GM12874 (cell line): Measurements from ENCODE around the gene MED14.

Experiments
- TF ChIP-seq, protein P1 (sequence below): IDR thresholded peaks from 2 replicates; pipeline ENCODE4 v1.5.1; 2011; ENCODE audit warnings: low read depth, mild to moderate bottlenecking, control low read depth, low read length, moderate library complexity; ENCODE audit not compliant: insufficient read depth

Gene MED14

DNA sequence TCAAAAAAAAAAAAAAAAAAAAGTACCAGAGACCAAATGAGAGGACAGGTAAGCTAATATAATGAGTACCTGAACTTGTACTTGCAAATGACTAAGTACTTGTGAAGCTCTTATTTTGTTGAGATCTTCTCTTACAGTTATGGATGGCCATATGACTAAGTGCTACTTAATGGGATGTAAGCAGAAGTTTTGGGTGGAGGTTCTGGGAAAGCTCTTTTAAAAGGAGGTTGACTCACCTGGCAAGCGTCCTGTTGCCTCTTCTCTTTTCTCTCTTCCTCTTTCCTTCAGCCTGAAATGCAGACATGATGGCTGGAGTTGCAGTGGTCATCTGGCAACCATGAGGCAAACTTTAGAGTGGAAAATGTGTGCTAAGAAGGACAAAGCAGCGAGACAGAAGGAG lies 36.9 kb upstream of the MED14 start:
- TF ChIP-seq, protein P1, sequence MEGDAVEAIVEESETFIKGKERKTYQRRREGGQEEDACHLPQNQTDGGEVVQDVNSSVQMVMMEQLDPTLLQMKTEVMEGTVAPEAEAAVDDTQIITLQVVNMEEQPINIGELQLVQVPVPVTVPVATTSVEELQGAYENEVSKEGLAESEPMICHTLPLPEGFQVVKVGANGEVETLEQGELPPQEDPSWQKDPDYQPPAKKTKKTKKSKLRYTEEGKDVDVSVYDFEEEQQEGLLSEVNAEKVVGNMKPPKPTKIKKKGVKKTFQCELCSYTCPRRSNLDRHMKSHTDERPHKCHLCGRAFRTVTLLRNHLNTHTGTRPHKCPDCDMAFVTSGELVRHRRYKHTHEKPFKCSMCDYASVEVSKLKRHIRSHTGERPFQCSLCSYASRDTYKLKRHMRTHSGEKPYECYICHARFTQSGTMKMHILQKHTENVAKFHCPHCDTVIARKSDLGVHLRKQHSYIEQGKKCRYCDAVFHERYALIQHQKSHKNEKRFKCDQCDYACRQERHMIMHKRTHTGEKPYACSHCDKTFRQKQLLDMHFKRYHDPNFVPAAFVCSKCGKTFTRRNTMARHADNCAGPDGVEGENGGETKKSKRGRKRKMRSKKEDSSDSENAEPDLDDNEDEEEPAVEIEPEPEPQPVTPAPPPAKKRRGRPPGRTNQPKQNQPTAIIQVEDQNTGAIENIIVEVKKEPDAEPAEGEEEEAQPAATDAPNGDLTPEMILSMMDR: no peak

DNA sequence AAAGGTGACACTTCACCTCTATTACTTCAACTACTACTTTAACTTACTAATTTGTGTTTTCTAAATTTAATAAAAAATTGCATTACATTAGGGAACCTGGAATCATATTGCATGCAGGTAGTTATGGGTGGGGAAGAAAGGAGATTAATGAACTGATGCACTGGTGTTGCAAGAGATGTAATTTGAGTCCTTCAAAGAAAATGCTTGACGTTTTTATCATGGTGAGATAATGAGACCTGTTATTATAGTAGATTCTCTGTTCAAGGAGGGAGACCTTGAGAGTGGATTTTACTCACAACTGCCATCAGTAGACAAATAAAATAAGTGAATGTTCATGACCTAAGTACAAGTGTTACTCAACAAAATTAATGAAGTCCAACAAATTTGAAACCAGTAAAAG lies 26.4 kb upstream of the MED14 start:
- TF ChIP-seq, protein P1: no peak

GRCh38 chrX:40759374-40759773 lies 24.0 kb upstream of the MED14 start:
- TF ChIP-seq, protein P1: no peak

- TF ChIP-seq, protein P1: no peak
Measured at GRCh38 chrX:40757058-40757457, 21.7 kb upstream of the MED14 start.

- TF ChIP-seq, protein P1: no peak
Measured at GRCh38 chrX:40755291-40756249, 20.2 kb upstream of the MED14 start.

DNA sequence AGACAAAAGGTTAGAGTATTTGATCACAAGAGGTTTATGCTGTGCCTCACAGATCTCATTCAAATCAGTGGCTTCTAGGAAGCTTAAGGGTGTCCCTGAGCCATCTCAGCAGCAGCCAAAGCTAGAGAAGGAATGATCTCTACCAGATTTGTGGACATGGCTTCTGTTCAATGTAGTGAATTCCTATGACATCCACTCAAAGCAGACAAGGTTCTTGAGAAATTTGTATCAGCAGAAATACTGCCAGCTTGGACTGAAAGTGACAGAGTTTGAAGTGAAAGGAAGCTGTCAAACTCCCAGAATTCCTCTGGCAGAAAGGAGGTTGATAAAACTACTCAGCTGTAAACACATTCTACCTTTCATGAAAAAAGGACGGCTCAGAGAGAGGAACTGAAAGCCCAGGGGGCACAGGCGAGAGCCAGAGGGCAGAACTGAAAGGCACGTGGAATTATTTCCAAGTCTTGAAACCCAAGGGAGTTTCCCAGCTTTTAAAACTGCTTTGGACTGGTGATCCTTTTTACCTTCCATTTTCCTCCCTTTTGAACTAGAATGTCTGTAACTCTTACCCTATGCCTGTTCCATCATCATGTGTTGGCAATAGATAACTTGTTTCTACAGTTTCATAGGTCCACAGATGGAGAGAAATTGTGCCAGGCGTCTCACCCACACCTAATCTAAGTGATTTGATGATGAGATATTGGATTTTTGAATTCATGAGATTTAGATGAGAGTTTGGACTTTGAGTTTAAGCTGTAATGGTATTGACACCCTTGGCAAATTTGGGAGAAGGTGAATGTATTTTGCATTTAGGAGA lies 14.5 kb upstream of the MED14 start:
- TF ChIP-seq, protein P1: no peak

DNA sequence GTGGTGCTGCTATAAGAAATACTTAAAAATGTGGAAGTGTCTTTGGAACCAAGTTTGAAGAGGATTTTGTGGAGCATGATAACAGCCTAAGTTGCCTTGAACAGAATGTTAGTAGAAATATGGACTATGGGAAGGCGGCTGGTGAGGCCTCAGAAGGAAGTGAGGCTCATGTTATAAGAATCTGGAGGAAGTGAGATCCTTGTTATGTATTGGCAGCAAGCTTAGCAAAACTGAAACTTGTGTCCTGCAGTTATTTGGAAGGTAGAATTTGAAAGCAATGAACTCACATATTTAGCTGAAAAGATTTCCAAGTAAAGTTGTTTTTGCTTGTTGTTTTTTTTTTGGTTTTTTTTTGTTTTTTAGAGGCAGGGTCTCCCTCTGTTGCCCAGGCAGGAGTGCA lies 13.6 kb upstream of the MED14 start:
- TF ChIP-seq, protein P1: no peak
